ENCODE data around the gene ZC3H4.

ZC3H4 gene

DNA sequence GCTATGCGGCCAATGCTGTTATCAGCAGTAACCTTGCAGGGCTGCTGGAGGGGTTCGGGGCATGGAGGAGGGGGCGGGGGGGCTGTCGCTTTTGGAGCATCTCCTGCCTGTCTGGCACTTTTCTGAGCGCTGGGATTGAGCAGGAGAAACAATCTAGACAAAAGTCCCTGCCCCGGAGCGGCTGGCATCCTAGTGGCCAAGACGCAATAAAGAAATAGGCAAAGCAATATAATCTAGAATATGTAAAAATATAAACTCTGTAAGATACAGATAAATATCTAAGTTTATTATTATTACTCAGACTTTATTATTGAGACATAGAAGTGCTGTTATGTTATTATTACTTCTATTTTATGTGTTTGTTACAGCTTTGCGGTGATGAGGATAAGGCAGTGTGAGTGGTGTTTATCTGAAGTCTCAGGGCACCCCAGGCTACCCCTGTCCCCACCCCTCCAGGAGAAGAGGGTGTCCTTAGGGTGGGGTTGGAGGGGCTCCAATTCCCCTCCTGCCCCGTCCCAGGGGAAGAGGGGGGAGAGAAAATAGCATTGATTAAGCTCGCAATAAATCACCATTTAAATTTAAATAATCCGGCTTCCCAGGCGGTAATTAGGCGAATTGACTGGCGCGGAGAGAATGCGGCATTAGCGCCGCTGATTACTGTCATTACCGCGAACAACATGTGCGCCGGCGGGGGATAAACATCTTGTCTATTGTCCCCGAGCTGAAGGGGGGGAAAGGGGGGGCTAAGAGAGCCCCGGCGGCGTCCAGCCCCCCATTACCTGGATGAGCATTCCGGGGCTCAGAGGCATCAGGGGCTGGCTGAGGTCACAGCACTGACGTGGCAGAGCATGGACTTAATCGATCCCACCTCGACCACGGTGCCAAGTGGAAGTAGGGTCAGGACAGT is 90.8 kb downstream of the ZC3H4 start:
- no peak for DNase-seq (ENCODE audit: low read depth in 3 of 3, low spot score in 1 of 3)

DNA sequence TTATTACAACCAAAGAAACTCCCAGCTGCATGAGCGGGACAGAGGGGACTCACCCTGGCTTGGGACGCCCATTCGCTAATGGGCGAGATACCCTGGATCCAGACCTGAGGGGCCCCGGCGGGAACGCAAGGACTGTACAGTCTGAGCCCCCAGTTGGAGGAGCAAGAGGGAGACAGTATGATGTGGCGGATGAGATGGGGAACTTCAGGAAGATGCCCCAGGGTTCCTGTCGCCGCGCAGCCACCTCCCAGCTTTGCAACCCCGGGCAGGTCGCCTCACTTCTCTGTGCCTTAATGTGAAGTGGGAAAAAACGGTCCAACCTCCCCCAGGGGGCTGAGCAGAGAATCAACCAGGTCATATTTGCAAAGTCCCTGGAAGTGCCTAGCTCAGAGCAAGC is 91.4 kb downstream of the ZC3H4 start:
- no peak for DNase-seq (ENCODE audit: low read depth in 3 of 3, low spot score in 1 of 3)

DNA sequence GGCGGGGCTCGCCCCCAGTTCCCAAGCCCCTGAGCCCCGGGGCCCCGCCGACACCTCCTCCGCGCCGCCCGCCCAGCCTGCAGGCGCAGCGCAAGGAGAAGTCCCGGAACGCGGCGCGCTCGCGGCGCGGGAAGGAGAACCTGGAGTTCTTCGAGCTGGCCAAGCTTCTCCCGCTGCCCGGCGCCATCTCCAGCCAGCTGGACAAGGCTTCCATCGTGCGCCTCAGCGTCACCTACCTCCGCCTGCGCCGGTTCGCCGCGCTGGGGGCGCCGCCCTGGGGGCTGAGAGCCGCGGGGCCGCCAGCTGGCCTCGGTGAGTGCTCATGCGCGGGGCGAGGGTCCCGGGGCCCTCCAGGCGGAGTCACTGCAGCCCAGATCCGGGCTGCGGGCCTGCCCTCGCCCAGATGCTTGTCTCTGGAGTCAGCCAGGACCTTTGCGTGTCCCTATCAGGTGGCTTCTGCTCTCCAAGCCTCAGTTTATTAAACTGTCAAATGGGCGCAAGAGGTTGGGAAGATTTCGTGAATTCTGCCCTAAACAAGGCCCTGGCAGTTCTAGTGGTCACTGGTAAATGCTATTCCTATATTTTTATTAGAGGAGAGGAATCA is 91.9 kb downstream of the ZC3H4 start:
- no peak for DNase-seq (ENCODE audit: low read depth in 3 of 3, low spot score in 1 of 3)

GRCh38 chr19:47020992-47021496 is 92.5 kb downstream of the ZC3H4 start:
- DNase-seq (ENCODE audit: low read depth in 3 of 3, low spot score in 1 of 3) = no peak

- DNase-seq (ENCODE audit: low read depth in 3 of 3, low spot score in 1 of 3) = no peak
Observed at GRCh38 chr19:47020132-47020805, 93.3 kb downstream of the ZC3H4 start.

DNA sequence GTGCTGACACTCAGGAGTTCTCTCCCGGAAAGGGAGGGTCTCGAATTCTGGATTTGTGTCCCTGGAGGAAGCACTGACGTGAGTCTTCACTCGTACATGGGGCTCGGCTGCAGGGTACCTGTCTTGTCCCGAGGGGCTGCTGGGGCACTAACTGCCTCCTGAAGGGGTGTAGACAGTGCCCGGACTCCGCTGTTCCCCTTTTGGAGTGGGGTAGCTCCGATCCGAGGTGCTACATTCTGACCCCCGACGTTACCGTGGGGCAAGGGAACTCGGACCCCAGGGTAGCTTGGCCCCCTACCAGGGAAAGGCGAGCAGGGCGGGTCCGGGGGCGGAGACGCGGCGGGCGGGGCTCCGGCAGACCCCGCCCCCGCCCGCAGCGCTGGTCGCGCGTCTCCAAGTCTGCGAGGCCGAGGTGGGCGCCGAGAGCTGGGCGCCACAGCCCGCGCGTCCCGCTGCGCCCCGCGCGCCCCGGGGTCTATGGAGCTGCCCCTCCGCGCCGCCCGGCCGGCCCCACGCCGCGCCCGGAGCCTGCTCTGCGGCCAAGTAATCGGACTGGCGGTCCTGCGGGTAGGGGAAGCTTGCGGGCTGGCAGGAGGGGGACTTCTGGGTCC is 94.0 kb downstream of the ZC3H4 start, which contains the start of gene NPAS1:
Gene NPAS1 (plus strand): TSS at position 407 of the 611 bp plus-strand sequence. CDS start 1,211 bp downstream, outside the sequence.
- no peak for DNase-seq (ENCODE audit: low read depth in 3 of 3, low spot score in 1 of 3)

- DNase-seq (ENCODE audit: low read depth in 3 of 3, low spot score in 1 of 3) = no peak
Observed at GRCh38 chr19:47018923-47019322, 94.7 kb downstream of the ZC3H4 start.
